G401 (cell line): ENCODE results near the gene MYOG. TPM values are rescaled to one million over a fixed set of nuclear protein-coding genes. Genes with fewer than 3 reads are reported as not detected.

Source experiments
- DNase-seq: peaks from one replicate; pipeline ENCODE4 v3.0.0-alpha.2; 2015; ENCODE audit warnings: low spot score
- in situ Hi-C: cut with HindIII; loops from 2 replicates; pipeline ENCODE4 v1.10.0; 2016; ENCODE audit warnings: low sequenced_read_pairs, mixed read lengths
- total RNA-seq: library from RNA; depleted of rRNA; stranded (reverse); fragments of >200 nt; shearing (Covaris generic); gene quantifications from 2 replicates; pipeline ENCODE4 v1.2.3, GENCODE V29; 2014; rRNA removed

MYOG gene
- total RNA-seq, result not detected in 2 replicates

GRCh38 chr1:203085528-203086406 lies at the start of gene MYOG:
MYOG (minus strand) TSS chr1:203086012; CDS start chr1:203085961, 51 bp downstream.
- in situ Hi-C loops, result no loop called here
- DNase-seq, result no peak

GRCh38 chr1:203133970-203134725 lies 48.3 kb upstream of the MYOG start:
- DNase-seq, result peak; percentile 59
- in situ Hi-C loops, result no loop called here

GRCh38 chr1:203131548-203132200 lies 45.9 kb upstream of the MYOG start:
- in situ Hi-C loops, result no loop called here
- DNase-seq, result no peak

GRCh38 chr1:203130358-203130985 lies 44.7 kb upstream of the MYOG start:
- DNase-seq, result no peak
- in situ Hi-C loops, result no loop called here

GRCh38 chr1:203129501-203130231 lies 43.9 kb upstream of the MYOG start:
- in situ Hi-C loops, result no loop called here
- peak; percentile 74 for DNase-seq

- DNase-seq, result no peak
- in situ Hi-C loops, result no loop called here
Measured at GRCh38 chr1:203128716-203129500, 43.1 kb upstream of the MYOG start.

- in situ Hi-C loops, result no loop called here
- no peak for DNase-seq
Measured at GRCh38 chr1:203128431-203128715, 42.6 kb upstream of the MYOG start.

- DNase-seq, result peak; percentile 92
- in situ Hi-C loops, result no loop called here
Measured at GRCh38 chr1:203127666-203128430, 42.0 kb upstream of the MYOG start, which contains the start of gene ADORA1. ADORA1 (plus strand) TSS chr1:203127726; CDS start chr1:203128842, 1,116 bp downstream.

GRCh38 chr1:203126866-203127665 lies 41.3 kb upstream of the MYOG start:
- in situ Hi-C loops, result no loop called here
- peak; percentile 66 for DNase-seq

GRCh38 chr1:203126151-203126865 lies 40.5 kb upstream of the MYOG start:
- in situ Hi-C loops, result no loop called here
- peak; percentile 79 for DNase-seq

GRCh38 chr1:203124546-203125317 lies 38.9 kb upstream of the MYOG start:
- in situ Hi-C loops, result no loop called here
- no peak for DNase-seq

GRCh38 chr1:203124011-203124410 lies 38.2 kb upstream of the MYOG start:
- in situ Hi-C loops, result no loop called here

GRCh38 chr1:203122159-203122558 lies 36.3 kb upstream of the MYOG start:
- DNase-seq, result no peak
- in situ Hi-C loops, result no loop called here

More at GRCh38 chr1:203124011-203124410, 38.2 kb upstream of the MYOG start:
- no peak for DNase-seq

GRCh38 chr1:203121186-203122015 lies 35.6 kb upstream of the MYOG start:
- DNase-seq, result no peak
- in situ Hi-C loops, result no loop called here
